Adrenal gland (tissue), 12 donors: ENCODE results near the gene LUC7L. TPM values are rescaled to one million over a fixed set of nuclear protein-coding genes. Genes with fewer than 3 reads are reported as not detected.

ENCODE experiments used
- DNase-seq, 7 donors: peaks; one replicate each; pipeline ENCODE4 v3.0.0-alpha.2; 2019 to 2020
- H3K27ac ChIP-seq, 5 donors: fragments of 200-600 bp; sonication (generic) in 4 of 5; 1 replicate in 3 of 5; 2 replicates in 2 of 5; pipeline versions ENCODE4 v1.5.1 to v1.8.0; 2016 to 2020; ENCODE audit warnings: mild to moderate bottlenecking in 1 of 5
- H3K27me3 ChIP-seq: fragments of 200-600 bp; 2 replicates; pipeline ENCODE4 v1.8.0; 2021
- H3K36me3 ChIP-seq, 2 donors: fragments of 200-600 bp; replicated peaks in 1 of 2; 1 replicate in 1 of 2; 2 replicates in 1 of 2; pipeline versions ENCODE4 v1.5.1 to v1.8.0; 2018 to 2022
- H3K4me1 ChIP-seq, 2 donors: fragments of 200-600 bp; replicated peaks in 1 of 2; 1 replicate in 1 of 2; 2 replicates in 1 of 2; pipeline versions ENCODE4 v1.5.1 to v1.8.0; 2018 to 2021
- H3K4me3 ChIP-seq, 4 donors: fragments of 200-600 bp; sonication (generic) in 3 of 4; one replicate each; pipeline ENCODE4 v1.5.1; 2016 to 2018
- H3K9me3 ChIP-seq, 3 donors: fragments of 200-600 bp; sonication (generic) in 1 of 3; replicated peaks in 1 of 3; 1 replicate in 2 of 3; 2 replicates in 1 of 3; pipeline versions ENCODE4 v1.5.1 to v1.8.0; 2016 to 2021
- POLR2A ChIP-seq, 2 donors: fragments of 450-650 bp; IDR thresholded peaks; one replicate each; pipeline ENCODE4 v1.6.1; 2017; ENCODE audit warnings: antibody characterized with exemption in 2 of 2, mild to moderate bottlenecking in 2 of 2, moderate library complexity in 1 of 2
- WGBS, 4 donors: extraction: QIAGEN DNeasy Blood & Tissue Kit in 2 of 4; methylation state at CpG; one replicate each; pipeline versions ENCODE4 v1.1.5 to v1.1.7; 2013 to 2017; 5-methylcytosine and 5-hydroxymethylcytosine counted together
- intact Hi-C, 2 donors: fragments of 100-400 bp; cut with DNase I; formaldehyde crosslinking; loops; one replicate each; pipeline versions ENCODE4 v1.14.1 to v1.15.0; 2022 to 2023
- polyA plus RNA-seq, 3 donors: library from polyadenylated mRNA; stranded (reverse); fragments of 200-250 nt in 2 of 3; fragments of 350-450 nt in 1 of 3; fragmentation: Illumina TruSeq in 1 of 3; extraction: RNeasy Lipid Tissue Mini Kit (QIAGEN cat#74804) in 1 of 3; gene quantifications; one replicate each; pipeline ENCODE4 v1.2.3, GENCODE V29; 2013 to 2014
- total RNA-seq, 9 donors: library from RNA; depleted of rRNA in 4 of 9; stranded (reverse); fragments of >200 nt in 4 of 9; fragments of 120-200 nt in 1 of 9; fragmentation: NEBNext Ultra II Directional in 1 of 9; extraction: Animal tissue kit (Norgen Biotek cat#: 25700) in 1 of 9; gene quantifications; one replicate each; pipeline versions ENCODE4 v1.1.0 to v1.2.4, GENCODE V29; 2013 to 2023
- TF ChIP-seq, protein P1 (sequence below), 6 experiments: fragments of 450-650 bp in 4 of 6; fragments of 200-600 bp in 2 of 6; sonication (generic) in 1 of 6; IDR thresholded peaks; 1 replicate in 5 of 6; 2 replicates in 1 of 6; pipeline versions ENCODE4 v1.5.1 to v1.8.0; 2016 to 2021; ENCODE audit warnings: antibody characterized with exemption in 6 of 6, mild to moderate bottlenecking in 2 of 6, moderate library complexity in 1 of 6
- donor health status: healthy with polysubstance abuse.
- donor health status: Bipolar disorder and iron deficiency.
- donor health status: DM: yes; HTN: yes; CAD: no.
- donor health status: DM: no; HTN: no; CAD: no.
- donor health status: DM: no; HTN: no; CAD: no.
- donor health status: DM: yes; HTN: yes; CAD: no.

Gene LUC7L
- total and polyA plus RNA-seq, 12 donors: 19.7 to 700 (median 79.1) TPM

GRCh38 chr16:191831-192230 is 37.4 kb downstream of the LUC7L start:
- intact Hi-C loops: no loop called here
- peaks cover 0 to 96% of the 10 kb centered on the region in 2 donors for H3K36me3 ChIP-seq
- H3K4me1 ChIP-seq: no peaks in the 10 kb centered on the region
- 91 to 93% (median 92%) methylated on average over 4 of the region's 4 CpGs for WGBS, 4 donors
- TF ChIP-seq, protein P1, sequence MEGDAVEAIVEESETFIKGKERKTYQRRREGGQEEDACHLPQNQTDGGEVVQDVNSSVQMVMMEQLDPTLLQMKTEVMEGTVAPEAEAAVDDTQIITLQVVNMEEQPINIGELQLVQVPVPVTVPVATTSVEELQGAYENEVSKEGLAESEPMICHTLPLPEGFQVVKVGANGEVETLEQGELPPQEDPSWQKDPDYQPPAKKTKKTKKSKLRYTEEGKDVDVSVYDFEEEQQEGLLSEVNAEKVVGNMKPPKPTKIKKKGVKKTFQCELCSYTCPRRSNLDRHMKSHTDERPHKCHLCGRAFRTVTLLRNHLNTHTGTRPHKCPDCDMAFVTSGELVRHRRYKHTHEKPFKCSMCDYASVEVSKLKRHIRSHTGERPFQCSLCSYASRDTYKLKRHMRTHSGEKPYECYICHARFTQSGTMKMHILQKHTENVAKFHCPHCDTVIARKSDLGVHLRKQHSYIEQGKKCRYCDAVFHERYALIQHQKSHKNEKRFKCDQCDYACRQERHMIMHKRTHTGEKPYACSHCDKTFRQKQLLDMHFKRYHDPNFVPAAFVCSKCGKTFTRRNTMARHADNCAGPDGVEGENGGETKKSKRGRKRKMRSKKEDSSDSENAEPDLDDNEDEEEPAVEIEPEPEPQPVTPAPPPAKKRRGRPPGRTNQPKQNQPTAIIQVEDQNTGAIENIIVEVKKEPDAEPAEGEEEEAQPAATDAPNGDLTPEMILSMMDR (IDR thresholded peaks at IDR 0.05): no peak
- no peak for TF ChIP-seq POLR2A (IDR thresholded peaks at IDR 0.05)
- no peak for DNase-seq
- H3K27me3 ChIP-seq: no peaks in the 10 kb centered on the region
- H3K9me3 ChIP-seq: no peaks in the 10 kb centered on the region
- H3K27ac ChIP-seq: no peak overlapping the region
- H3K4me3 ChIP-seq: no peak overlapping the region

GRCh38 chr16:189604-190186 is 39.6 kb downstream of the LUC7L start:
- H3K9me3 ChIP-seq: no peaks in the 10 kb centered on the region
- H3K4me1 ChIP-seq: no peaks in the 10 kb centered on the region
- 89 to 95% (median 94%) methylated on average over 33 to 34 of the region's 34 CpGs for WGBS, 4 donors
- no peak for TF ChIP-seq POLR2A (IDR thresholded peaks at IDR 0.05)
- TF ChIP-seq, protein P1 (IDR thresholded peaks at IDR 0.05): no peak
- peaks cover 0 to 76% of the 10 kb centered on the region in 2 donors for H3K36me3 ChIP-seq
- no peaks in the 10 kb centered on the region for H3K27me3 ChIP-seq
- H3K27ac ChIP-seq: no peak overlapping the region
- no peak overlapping the region for H3K4me3 ChIP-seq
- intact Hi-C loops: loop anchor here in 1 of 2 donors (5.0 kb wide), 1 partner anchor 82 kb away; no protein-coding TSS in a partner anchor
- no peak for DNase-seq

- Histone ChIP-seq H3K4me3 (no peak overlapping the region), H3K27ac (no peak overlapping the region), H3K36me3 (peaks cover 0 to 66% of the 10 kb centered on the region in 2 donors), H3K27me3 (no peaks in the 10 kb centered on the region), H3K9me3 (no peaks in the 10 kb centered on the region), H3K4me1 (no peaks in the 10 kb centered on the region)
- intact Hi-C loops: loop anchor here in 1 of 2 donors (5.0 kb wide), 1 partner anchor 81 kb away; no protein-coding TSS in a partner anchor
- TF ChIP-seq POLR2A (IDR thresholded peaks at IDR 0.05): no peak
- TF ChIP-seq, protein P1 (IDR thresholded peaks at IDR 0.05): no peak
- 72 to 80% (median 78%) methylated on average over 8 of the region's 8 CpGs for WGBS, 4 donors
- no peak for DNase-seq
These were observed 40.6 kb downstream of the LUC7L start for GRCh38 chr16:188674-189073.

DNA sequence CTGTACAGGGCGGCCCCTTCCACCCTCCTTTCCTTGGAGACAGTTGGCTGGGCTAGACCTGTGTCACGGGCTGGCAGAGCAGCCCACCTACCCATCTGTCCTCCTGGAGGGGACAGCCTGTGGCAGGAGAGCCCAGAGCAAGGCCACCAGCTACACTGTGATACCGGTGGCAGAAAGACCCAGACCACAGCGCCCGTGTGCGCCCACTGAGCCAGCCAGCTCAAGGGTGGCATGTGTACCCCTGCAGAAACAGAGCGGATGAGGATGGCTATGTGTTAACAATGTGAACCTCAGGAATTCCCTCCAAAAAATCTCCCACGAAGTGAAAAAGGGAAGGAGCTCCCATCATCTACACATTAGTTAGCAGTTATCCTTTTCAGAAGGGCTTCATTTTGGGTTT is 41.9 kb downstream of the LUC7L start:
- intact Hi-C loops: loop anchor here in 1 of 2 donors (5.0 kb wide), 1 partner anchor 80 kb away; no protein-coding TSS in a partner anchor
- Histone ChIP-seq H3K36me3 (peaks cover 0 to 53% of the 10 kb centered on the region in 2 donors), H3K4me1 (no peaks in the 10 kb centered on the region), H3K27me3 (no peaks in the 10 kb centered on the region), H3K4me3 (no peak overlapping the region), H3K9me3 (no peaks in the 10 kb centered on the region), H3K27ac (no peak overlapping the region)
- WGBS, 4 donors: 91 to 98% (median 93%) methylated on average over 8 of the region's 8 CpGs
- no peak for DNase-seq
- TF ChIP-seq, protein P1 (IDR thresholded peaks at IDR 0.05): no peak
- TF ChIP-seq POLR2A (IDR thresholded peaks at IDR 0.05): no peak
